Measurements from ENCODE around the gene HSD11B2.
"Not testable (repeated sequence)": the region's sequence is repeated elsewhere in the genome, so short reads cannot be mapped to it uniquely, and the experiment has no call there.

HSD11B2 gene

DNA sequence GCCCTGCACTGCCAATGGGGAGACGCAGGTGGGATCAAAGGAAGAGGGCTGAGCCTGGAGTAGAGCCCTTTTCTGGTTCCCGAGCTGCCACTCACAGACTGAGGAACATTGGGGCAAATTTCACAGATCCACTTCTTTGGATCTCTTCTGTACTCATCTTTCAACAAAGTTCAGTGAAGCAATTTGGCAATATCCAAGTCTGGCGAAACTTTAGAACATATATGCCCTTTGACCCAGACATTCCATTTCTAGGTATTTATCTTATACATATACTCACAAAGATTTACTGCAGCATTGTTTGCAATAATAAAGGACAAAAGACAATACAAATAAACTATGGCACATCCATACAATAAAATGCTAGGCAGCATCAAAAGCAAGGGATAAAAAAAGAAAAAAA lies 19.6 kb upstream of the HSD11B2 start:
- no peak overlapping the region for H3K4me3 ChIP-seq (ENCODE audit: low read length)
- TF ChIP-seq, protein P1, sequence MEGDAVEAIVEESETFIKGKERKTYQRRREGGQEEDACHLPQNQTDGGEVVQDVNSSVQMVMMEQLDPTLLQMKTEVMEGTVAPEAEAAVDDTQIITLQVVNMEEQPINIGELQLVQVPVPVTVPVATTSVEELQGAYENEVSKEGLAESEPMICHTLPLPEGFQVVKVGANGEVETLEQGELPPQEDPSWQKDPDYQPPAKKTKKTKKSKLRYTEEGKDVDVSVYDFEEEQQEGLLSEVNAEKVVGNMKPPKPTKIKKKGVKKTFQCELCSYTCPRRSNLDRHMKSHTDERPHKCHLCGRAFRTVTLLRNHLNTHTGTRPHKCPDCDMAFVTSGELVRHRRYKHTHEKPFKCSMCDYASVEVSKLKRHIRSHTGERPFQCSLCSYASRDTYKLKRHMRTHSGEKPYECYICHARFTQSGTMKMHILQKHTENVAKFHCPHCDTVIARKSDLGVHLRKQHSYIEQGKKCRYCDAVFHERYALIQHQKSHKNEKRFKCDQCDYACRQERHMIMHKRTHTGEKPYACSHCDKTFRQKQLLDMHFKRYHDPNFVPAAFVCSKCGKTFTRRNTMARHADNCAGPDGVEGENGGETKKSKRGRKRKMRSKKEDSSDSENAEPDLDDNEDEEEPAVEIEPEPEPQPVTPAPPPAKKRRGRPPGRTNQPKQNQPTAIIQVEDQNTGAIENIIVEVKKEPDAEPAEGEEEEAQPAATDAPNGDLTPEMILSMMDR (conservative IDR thresholded peaks at IDR 0.05; ENCODE audit: low read length), result no peak

DNA sequence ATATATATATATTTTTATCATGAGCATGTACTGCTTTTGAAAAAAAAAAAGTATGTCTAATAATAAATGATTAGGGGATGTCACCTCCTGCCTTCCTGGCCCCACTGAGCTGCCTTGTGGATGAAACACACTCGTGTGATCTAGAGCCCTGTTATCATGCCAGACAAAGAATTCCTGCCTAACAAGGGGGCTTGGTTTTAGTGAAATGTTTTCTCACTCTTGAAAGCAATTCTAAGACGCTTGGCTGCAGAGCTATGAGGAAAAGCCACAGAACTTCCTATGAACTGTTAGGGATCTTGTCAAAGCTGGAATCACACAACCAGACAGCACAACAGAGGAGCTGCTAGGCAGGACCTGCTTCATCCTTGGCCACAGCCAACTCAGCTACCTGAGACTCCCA lies 18.6 kb upstream of the HSD11B2 start:
- no peak for DNase-seq (ENCODE audit: low read depth)
- no peak overlapping the region for H3K4me3 ChIP-seq (ENCODE audit: low read length)
- TF ChIP-seq, protein P1 (conservative IDR thresholded peaks at IDR 0.05; ENCODE audit: low read length), result no peak

More for the DNA sequence above, 19.6 kb upstream of the HSD11B2 start:
- DNase-seq (ENCODE audit: low read depth), result no peak

DNA sequence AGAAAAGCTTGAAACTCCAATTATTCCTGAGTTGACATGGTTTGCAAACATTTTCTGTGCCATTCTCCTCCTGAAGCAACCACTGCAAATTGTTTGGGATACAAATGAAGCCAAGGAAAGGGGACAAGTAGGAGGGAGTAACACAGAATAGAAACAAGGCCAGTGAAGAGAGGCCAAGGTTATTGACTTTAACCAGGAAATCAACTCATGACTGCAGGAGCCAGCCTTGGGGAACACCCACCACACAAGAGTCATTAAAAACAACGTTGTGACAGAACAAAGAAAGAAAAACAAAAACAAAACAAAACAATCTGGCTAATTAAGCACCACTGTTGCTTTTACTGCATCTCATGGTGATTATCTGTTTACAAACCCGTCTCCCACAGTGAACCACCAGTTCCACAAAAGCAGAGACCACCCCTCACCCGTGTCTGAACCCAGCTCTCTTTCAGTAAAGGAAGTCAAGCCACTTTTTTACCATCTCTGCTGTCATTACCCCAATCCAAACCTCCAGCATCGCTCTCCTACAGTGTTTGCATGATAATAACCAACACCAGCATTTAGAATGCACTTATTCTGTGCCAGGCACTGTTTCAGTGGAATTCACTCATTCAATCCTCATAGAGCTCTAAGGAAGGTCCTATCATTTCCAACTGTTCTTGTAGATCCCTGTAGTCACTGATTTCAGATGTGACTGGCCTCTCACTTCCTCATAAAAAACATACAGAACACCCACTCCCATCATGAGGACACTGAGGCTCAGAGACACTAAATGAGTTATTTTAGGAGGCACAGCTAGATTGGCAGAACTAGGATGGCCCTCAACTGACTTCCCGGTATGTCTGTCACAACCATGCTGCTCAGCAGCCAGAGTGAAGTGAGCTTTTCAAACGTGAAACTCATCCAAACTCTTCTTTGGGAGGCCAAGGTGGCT lies 16.7 kb upstream of the HSD11B2 start:
- DNase-seq (ENCODE audit: low read depth), result no peak
- no peak overlapping the region for H3K4me3 ChIP-seq (ENCODE audit: low read length)
- TF ChIP-seq, protein P1 (conservative IDR thresholded peaks at IDR 0.05; ENCODE audit: low read length), result no peak

DNA sequence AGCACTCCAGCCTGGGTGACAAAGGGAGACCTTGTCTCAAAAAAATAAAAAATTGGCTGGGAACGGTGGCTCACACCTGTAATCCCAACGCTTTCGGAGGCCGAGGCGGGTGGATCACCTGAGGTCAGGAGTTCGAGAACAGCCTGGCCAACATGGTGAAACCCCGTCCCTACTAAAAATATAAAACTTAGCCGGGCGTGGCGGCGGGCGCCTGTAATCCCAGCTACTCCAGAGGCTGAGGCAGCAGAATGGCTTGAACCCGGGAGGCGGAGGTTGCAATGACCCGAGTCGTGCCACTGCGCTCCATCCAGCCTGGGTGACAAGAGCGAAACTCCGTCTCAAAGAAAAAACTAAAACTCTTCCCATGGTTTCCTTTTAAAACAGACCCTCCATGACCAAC lies 15.5 kb upstream of the HSD11B2 start:
- H3K4me3 ChIP-seq (ENCODE audit: low read length), result peak overlapping the region; percentile 75

DNA sequence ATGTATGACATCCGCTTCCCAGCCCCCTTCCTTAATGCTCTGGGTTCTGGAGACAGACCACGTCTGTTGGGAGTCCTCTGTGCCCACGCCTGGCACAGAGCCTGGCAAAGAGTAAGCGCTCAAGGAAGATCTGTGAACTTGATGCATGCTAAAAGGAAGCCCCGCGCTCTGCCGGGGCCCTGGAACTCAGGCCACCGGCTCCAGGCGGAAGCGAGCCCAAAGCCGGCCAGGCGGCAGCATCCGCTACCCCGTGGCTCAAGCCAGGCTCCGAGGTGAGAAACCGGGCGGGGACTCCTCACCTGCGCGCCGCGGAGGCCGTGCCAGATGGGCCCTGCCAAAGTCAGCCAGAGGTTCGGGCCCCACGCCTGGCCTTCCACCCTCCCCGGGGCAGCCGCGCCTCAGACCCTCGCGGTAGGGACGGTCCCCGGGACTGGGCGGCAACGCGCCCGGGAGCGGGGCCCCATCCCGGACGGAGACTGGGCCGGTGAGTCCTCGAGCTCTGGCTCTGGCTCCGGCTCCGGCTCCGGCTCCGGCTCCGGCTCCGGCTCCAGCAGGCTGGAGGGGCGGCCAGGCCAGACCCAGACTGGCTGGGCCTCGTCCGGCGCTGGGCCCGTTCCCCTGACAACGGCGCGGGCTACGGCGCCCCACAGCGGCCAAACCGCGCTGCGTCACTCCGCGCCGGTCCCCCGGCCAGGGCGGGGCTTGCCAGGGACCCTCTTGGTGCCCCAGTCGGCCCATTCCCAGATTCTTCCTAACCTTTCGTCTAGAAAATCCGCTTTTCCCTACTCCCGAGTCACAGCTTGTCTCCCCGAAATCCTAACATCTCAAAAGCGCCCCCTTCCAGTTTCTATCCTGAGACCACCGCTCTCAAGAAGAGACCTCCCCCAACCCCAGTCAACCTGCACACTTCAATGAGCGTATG lies 14.8 kb upstream of the HSD11B2 start, which contains the start of gene ZDHHC1:
TSS of gene ZDHHC1 (minus strand) at position 606 of the 922 bp plus-strand sequence. CDS start 8,702 bp downstream, outside the sequence.
- DNase-seq (ENCODE audit: low read depth), result peak; percentile 67
- TF ChIP-seq, protein P1 (conservative IDR thresholded peaks at IDR 0.05; ENCODE audit: low read length), result peak; percentile 30
- H3K4me3 ChIP-seq (ENCODE audit: low read length), result peak within 1 kb of the TSS; percentile 75

More for the DNA sequence above, 15.5 kb upstream of the HSD11B2 start:
- DNase-seq (ENCODE audit: low read depth), result not testable (repeated sequence)

DNA sequence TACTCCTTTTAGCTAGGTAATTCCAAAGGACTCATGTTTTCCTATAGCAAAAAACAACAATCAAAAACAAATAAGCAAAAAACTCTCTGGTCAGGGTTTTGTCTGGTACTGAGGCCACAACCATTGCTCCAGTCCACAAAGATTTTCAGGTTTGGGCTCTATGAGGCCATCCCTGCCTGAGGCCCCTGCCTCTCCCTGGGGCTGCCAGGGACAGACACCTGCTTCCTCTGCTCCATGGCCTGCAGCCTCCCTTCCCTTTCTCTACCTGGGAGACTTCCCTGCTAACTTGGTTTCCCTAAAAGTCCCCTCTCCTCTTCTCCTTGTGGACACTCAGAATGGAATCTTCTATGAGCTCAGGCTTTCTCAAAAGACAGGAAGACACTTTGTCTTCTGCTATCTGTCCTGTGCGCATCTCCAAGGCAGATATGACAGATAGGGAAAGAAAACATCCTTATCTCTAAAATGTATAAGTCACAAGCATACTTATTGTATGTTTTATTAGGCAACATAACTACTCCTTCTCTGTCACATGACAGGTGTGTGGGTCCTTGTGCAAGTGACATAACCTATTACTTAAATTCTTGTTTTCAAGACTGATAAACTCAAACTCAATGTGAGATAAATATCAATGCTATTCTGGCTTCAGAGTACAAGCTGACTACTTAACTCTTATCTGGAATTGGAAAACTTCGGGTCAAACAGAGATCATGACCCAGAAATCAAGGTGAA lies 13.4 kb upstream of the HSD11B2 start:
- TF ChIP-seq, protein P1 (conservative IDR thresholded peaks at IDR 0.05; ENCODE audit: low read length), result no peak
- no peak overlapping the region for H3K4me3 ChIP-seq (ENCODE audit: low read length)
- no peak for DNase-seq (ENCODE audit: low read depth)

DNA sequence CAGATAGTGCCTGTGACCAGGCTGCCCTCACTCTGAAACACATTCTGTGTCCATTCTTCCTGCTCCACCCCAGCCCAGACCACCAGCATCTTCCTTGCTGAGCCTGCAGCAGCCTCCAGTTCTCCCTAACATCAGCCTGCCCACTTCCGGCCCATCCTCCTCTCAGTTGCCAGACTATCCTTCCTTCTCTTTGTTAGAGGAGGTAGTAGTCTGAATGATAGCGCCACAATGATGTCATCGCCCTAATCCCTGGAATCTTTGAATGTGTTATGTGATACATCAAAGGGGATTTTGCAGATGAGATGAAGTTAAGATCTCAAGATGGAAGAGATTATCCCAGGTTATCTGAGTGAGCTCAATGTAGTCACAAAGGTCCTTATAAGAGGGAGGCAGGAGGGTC lies 11.4 kb upstream of the HSD11B2 start:
- DNase-seq (ENCODE audit: low read depth), result no peak
- TF ChIP-seq, protein P1 (conservative IDR thresholded peaks at IDR 0.05; ENCODE audit: low read length), result no peak
- no peak overlapping the region for H3K4me3 ChIP-seq (ENCODE audit: low read length)

All from AG10803 (cell line).